Measurements from ENCODE around the gene GPS2. TPM values are rescaled to one million over a fixed set of nuclear protein-coding genes. Genes with fewer than 3 reads are reported as not detected.

The GPS2 gene
- total and polyA plus RNA-seq, 11 donors = 51.0 to 118 (median 62.3) TPM

GRCh38 chr17:7293816-7294613 is 21.1 kb downstream of the GPS2 start:
- H3K36me3 ChIP-seq = no peaks in the 10 kb centered on the region
- no peak for DNase-seq
- H3K27me3 ChIP-seq = peaks cover 0 to 57% (median 29%) of the 10 kb centered on the region in 9 donors
- 5 to 16% (median 10%) methylated on average over 11 to 75 of the region's 75 CpGs for WGBS, 4 donors
- TF ChIP-seq CTCF (IDR thresholded peaks at IDR 0.05) (no peak), POLR2A (IDR thresholded peaks at IDR 0.05) (no peak)
- H3K4me3 ChIP-seq = peak overlapping the region in 10 of 12 donors; percentile 1 to 41 (median 32)
- H3K9me3 ChIP-seq = no peaks in the 10 kb centered on the region
- intact Hi-C loops (cut with DNase I) = loop anchor here in 1 of 10 donors (10.0 kb wide), 1 partner anchor 249 kb away; the partner anchor contains the start of gene SLC16A11
- H3K4me1 ChIP-seq = peaks cover 2 to 71% (median 46%) of the 10 kb centered on the region in 12 donors
- no peak for ATAC-seq
- H3K27ac ChIP-seq = peak overlapping the region in 3 of 12 donors; percentile 38 to 65 (median 50)

- intact Hi-C loops (cut with DNase I) = loop anchor here in 1 of 10 donors (10.0 kb wide), 1 partner anchor 248 kb away; the partner anchor contains the start of gene SLC16A11
- 53 to 70% (median 64%) methylated on average over 8 to 11 of the region's 11 CpGs for WGBS, 4 donors
- ATAC-seq (no peak), DNase-seq (no peak)
- peaks cover 2 to 71% (median 46%) of the 10 kb centered on the region in 12 donors for H3K4me1 ChIP-seq
- H3K27me3 ChIP-seq = peaks cover 0 to 57% (median 29%) of the 10 kb centered on the region in 9 donors
- no peak overlapping the region for H3K4me3 ChIP-seq
- peak overlapping the region in 6 of 12 donors; percentile 0 to 66 (median 50) for H3K27ac ChIP-seq
- TF ChIP-seq POLR2A (IDR thresholded peaks at IDR 0.05) = no peak
- no peak for TF ChIP-seq CTCF (IDR thresholded peaks at IDR 0.05)
- H3K9me3 ChIP-seq = no peaks in the 10 kb centered on the region
- H3K36me3 ChIP-seq = no peaks in the 10 kb centered on the region
Observed at GRCh38 chr17:7293159-7293558, 22.0 kb downstream of the GPS2 start.

- H3K36me3 ChIP-seq = peaks cover 0 to 3% (median 0%) of the 10 kb centered on the region in 9 donors
- ATAC-seq (peak in 2 of 4 donors; percentile 1 to 21), DNase-seq (peak in 1 of 5 donors; percentile 54)
- H3K27ac ChIP-seq = peak overlapping the region in 8 of 12 donors; percentile 0 to 66 (median 32)
- no peak overlapping the region for H3K4me3 ChIP-seq
- no peak for TF ChIP-seq CTCF (IDR thresholded peaks at IDR 0.05)
- TF ChIP-seq POLR2A (IDR thresholded peaks at IDR 0.05) = no peak
- H3K9me3 ChIP-seq = no peaks in the 10 kb centered on the region
- peaks cover 2 to 71% (median 46%) of the 10 kb centered on the region in 12 donors for H3K4me1 ChIP-seq
- intact Hi-C loops (cut with DNase I) = loop anchor here in 2 of 10 donors (1.0 to 10.0 kb wide), 2 partner anchors 9 to 248 kb away; partner anchors contain the start of gene SLC16A11 (in 1 of the 2)
- 6 to 11% (median 9%) methylated on average over 6 of the region's 6 CpGs for WGBS, 4 donors
- peaks cover 0 to 57% (median 29%) of the 10 kb centered on the region in 9 donors for H3K27me3 ChIP-seq
Observed at GRCh38 chr17:7292729-7293128, 22.4 kb downstream of the GPS2 start.

- H3K4me1 ChIP-seq = peaks cover 2 to 71% (median 46%) of the 10 kb centered on the region in 12 donors
- intact Hi-C loops (cut with DNase I) = loop anchor here in 2 of 10 donors (1.0 to 10.0 kb wide), 2 partner anchors 9 to 247 kb away; partner anchors contain the start of gene SLC16A11 (in 1 of the 2)
- no peaks in the 10 kb centered on the region for H3K9me3 ChIP-seq
- no peak overlapping the region for H3K4me3 ChIP-seq
- DNase-seq (no peak), ATAC-seq (no peak)
- 45 to 83% (median 66%) methylated on average over 2 of the region's 2 CpGs for WGBS, 4 donors
- peak overlapping the region in 7 of 12 donors; percentile 0 to 66 (median 50) for H3K27ac ChIP-seq
- TF ChIP-seq CTCF (IDR thresholded peaks at IDR 0.05) = no peak
- TF ChIP-seq POLR2A (IDR thresholded peaks at IDR 0.05) = no peak
- H3K27me3 ChIP-seq = peaks cover 0 to 57% (median 29%) of the 10 kb centered on the region in 9 donors
- peaks cover 0 to 9% (median 0%) of the 10 kb centered on the region in 9 donors for H3K36me3 ChIP-seq
Observed at GRCh38 chr17:7292194-7292593, 23.0 kb downstream of the GPS2 start.

All from heart left ventricle (tissue), 16 donors.